Omental fat pad (tissue), 4 donors: ENCODE data around the gene SRL. TPM values are rescaled to one million over a fixed set of nuclear protein-coding genes. Genes with fewer than 3 reads are reported as not detected.
"Not testable (repeated sequence)": the region's sequence is repeated elsewhere in the genome, so short reads cannot be mapped to it uniquely, and the experiment has no call there.

Source experiments
- ATAC-seq: fragments of 150-250 bp; one replicate; pipeline ENCODE4 v1.9.1; 2016; ENCODE audit warnings: mild to moderate bottlenecking, moderate library complexity; ENCODE audit not compliant: low FRiP score
- DNase-seq: peaks from one replicate; pipeline ENCODE4 v3.0.0-alpha.2; 2019; ENCODE audit warnings: low spot score
- total RNA-seq, 4 donors: library from RNA; depleted of rRNA; stranded (reverse); fragments of >200 nt; gene quantifications; one replicate each; pipeline ENCODE4 v1.1.0, GENCODE V29; 2016
- TF ChIP-seq, protein P1 (sequence below), 3 donors: fragments of 450-650 bp; IDR thresholded peaks; one replicate each; pipeline ENCODE4 v1.5.1; 2016 to 2017; ENCODE audit warnings: antibody characterized with exemption in 3 of 3, mild to moderate bottlenecking in 3 of 3, moderate library complexity in 2 of 3

The SRL gene
- total RNA-seq, 4 donors from 2014 or later = 0.84 to 4.4 (median 1.9) TPM

DNA sequence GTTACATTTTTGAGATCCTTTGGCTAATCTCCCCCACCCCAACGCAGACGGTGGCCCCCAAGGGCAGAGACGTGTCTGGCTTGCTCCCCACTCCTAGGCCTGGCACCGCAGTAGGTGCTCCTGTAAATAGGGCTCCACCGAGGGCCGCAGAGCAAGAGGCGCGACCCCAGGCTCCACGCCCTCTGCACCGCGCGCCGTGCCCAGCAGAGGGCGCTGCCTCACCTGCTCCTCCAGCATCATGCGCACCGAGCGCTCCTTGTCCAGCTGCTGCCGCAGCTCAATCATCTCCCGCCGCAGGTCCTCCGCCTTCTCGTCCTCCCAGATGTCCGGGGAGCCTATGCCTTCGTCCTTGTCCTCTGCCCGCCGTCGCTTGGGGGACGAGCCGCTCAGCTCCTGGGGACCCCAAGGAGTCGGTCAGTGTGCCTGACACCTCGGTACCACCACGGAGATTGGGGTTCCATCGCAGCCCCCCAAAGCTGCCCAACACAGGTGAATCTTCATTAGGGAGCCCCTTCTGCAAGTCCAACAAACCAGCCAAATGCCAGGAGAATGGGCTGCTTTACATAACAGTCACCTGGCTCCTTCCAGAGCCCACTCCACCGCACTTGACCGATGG is 19.8 kb upstream of the SRL start:
- ATAC-seq (no peak), DNase-seq (no peak)
- TF ChIP-seq, protein P1, sequence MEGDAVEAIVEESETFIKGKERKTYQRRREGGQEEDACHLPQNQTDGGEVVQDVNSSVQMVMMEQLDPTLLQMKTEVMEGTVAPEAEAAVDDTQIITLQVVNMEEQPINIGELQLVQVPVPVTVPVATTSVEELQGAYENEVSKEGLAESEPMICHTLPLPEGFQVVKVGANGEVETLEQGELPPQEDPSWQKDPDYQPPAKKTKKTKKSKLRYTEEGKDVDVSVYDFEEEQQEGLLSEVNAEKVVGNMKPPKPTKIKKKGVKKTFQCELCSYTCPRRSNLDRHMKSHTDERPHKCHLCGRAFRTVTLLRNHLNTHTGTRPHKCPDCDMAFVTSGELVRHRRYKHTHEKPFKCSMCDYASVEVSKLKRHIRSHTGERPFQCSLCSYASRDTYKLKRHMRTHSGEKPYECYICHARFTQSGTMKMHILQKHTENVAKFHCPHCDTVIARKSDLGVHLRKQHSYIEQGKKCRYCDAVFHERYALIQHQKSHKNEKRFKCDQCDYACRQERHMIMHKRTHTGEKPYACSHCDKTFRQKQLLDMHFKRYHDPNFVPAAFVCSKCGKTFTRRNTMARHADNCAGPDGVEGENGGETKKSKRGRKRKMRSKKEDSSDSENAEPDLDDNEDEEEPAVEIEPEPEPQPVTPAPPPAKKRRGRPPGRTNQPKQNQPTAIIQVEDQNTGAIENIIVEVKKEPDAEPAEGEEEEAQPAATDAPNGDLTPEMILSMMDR (IDR thresholded peaks at IDR 0.05) = no peak

DNA sequence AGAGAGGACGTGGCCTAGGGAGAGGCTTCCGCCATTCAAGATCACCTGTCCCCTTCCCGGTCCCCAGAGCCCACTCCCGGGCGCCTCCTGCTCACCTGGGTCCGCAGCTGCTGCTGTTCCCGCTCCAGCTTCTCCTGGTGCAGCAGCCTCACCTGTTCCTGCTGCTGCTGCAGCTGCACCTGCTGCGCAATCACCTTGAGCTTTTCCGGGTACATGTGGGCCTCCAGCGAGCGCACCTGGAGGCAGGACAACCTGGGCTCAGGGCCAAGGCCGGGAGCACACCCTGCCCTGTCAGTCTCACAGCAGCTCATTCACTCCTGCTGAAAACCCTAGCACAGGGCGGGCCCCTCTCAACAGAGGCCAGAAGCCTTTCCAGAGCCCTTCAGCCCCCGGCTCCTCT is 18.5 kb upstream of the SRL start:
- TF ChIP-seq, protein P1 (IDR thresholded peaks at IDR 0.05) = no peak
- DNase-seq = no peak
- no peak for ATAC-seq

DNA sequence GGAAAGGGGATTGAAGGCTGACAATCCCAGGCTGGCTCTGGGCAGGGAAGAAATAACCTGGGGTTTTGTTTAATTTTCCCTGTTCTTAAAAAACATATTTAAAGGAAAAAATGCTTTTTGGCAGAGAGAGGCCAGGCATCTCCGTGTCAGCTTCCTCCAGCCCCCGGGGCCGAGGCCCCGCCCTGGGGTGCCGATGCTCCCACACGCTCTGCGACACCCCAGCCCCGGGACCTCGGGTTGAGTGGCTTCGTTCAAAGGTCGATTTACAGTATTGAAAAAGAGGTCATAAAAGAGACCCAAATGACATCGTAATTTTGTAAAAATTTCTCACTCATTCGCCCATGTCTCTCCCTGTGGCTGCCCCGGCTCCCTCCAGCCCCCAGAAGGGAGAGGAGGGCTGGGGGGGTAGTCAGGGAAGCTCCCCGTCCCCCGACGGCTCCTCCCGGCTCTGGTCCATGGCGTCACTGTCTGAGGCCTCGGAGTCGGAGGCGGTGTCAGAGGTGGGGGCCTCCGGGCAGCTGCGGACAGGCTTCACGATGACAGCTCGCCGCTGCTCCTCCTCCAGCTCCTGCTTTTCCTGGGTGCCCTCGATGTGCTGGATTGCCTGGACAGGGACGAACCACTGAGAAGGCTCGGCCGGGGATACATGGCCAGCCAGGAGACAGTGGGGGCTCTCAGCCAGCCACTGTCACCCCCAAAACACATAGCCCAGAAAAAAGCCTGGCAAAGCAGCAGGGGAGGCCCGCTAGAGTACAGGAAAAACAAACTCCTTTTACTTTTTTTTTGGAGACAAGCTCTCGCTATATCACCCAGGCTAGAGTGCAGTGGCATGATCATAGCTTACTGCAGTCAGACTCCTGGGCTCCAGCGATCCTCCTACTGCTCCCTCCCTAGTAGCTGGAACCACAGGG is 16.0 kb upstream of the SRL start:
- DNase-seq = no peak
- ATAC-seq = no peak

DNA sequence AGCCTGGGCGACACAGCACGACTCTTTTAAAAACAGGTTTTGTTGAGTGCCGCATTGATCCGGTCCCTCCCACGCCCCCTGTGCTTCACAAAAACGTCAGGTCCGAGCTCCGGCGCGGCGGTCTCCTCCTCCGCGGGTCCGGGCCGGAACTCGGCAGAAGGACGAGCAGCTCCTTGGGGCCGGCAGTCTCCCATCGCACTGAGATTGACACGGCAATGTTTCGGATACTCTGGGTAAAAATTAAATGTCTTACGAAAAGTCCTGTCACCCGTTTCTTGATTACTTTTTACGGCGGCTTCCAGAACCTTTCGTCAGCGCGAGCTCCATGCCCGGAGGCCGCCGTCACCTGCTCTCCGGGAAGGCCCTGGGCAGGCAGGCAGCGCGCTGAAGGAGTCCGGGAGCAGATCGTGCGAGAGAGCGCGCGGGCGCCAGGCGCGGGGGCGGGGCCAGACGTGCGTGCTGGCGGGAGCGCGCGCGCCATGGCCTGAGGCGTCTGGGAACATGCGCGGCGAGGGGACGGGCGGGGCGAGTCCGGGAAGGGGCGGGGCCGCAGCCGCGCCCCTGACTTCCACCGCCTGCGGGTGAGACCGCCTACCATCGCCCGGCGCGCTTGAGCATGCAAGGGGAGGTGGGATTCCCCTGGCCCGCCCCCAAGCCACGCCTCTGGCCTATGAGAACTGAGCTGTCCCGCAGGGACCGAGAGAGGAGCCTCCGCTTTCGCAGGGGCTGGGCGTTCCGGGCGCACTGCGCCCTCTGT is 11.7 kb upstream of the SRL start:
- TF ChIP-seq, protein P1 (IDR thresholded peaks at IDR 0.05) = no peak
- DNase-seq (peak; percentile 99), ATAC-seq (peak; percentile 97)

More for the DNA sequence above, 16.0 kb upstream of the SRL start:
- TF ChIP-seq, protein P1 (IDR thresholded peaks at IDR 0.05) = no peak

DNA sequence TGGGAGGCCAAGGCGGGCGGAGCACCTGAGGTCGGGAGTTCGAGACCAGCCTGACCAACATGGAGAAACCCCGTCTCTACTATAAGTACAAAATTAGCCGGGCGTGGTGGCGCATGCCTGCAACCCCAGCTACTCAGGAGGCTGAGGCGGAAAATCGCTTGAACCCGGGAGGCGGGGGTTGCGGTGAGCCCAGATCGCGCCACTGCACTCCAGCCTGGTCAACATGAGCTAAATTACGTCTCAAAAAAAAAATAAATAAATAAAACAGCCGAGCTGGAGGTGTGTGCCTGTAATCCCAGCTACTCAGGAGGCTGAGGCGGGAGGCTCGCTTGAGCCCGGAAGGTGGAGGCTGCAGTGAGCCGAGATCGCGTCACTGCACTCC is 11.1 kb upstream of the SRL start:
- ATAC-seq, DNase-seq: not testable (repeated sequence)

DNA sequence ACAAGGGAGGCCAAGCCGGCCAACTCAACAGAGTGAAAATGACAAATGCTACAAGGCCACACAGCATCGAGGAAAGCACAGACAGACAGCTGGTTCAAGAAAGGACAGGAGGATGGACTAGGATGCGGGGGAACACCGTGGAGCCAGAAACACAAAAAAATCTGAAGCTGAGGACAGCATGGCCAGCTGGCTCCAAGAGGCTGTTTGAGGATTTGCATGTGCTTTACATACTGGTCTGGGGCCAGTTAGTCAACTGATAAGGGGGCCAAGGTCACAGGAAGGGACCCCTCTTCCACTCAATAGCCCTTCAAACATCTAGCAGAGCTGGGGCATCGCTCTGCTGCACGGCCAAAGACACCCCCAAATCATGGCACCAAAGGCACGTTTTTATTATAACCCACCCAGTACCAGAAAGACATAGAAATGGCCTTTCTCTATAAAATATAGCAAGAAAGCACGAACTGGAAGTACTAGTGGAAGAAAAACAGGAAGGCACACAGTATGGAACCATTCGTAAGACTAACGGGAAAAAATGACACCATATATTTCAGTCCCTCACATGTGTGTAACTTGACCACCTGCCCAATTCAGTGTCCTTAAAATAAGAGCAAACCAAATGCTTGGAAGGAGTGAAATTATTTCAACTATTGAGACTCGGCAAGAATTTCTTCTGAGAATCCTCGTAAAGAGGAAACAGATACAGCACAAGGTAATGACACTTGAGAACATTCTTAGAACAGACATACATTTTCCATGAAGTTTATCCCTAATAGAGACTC is 7.8 kb upstream of the SRL start:
- DNase-seq = no peak
- no peak for ATAC-seq
- TF ChIP-seq, protein P1 (IDR thresholded peaks at IDR 0.05) = no peak

DNA sequence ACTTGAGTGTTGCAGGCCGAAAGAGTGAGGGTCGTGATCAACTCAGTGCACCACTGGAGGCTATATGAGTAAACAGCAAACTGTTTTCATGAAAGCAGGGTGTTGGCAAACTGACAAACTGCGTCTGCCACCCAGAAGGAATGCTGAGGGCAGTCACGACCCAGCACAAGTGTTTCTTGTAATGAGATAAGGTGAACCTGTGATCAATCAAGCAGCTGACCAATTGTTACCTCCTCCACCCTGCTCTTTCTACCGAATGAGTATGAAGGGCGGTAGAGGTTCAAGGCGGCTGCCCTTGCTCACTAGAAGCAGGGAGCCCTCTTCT is 5.5 kb upstream of the SRL start:
- ATAC-seq (no peak), DNase-seq (no peak)
- TF ChIP-seq, protein P1 (IDR thresholded peaks at IDR 0.05) = no peak
